GM12891 (cell line): Measurements from ENCODE around the gene DENND4B.
A peak's percentile ranks its signal among the peaks of the same experiment; 100 is the strongest.

Experiments used
- POLR2A ChIP-seq: IDR thresholded peaks from 2 replicates; pipeline ENCODE4 v1.6.1; 2011; ENCODE audit warnings: low read depth, low read length, control low read depth
- POLR2AphosphoS5 ChIP-seq: IDR thresholded peaks from 2 replicates; pipeline ENCODE4 v1.6.1; 2011; ENCODE audit warnings: low read depth, low read length, control low read depth

DNA sequence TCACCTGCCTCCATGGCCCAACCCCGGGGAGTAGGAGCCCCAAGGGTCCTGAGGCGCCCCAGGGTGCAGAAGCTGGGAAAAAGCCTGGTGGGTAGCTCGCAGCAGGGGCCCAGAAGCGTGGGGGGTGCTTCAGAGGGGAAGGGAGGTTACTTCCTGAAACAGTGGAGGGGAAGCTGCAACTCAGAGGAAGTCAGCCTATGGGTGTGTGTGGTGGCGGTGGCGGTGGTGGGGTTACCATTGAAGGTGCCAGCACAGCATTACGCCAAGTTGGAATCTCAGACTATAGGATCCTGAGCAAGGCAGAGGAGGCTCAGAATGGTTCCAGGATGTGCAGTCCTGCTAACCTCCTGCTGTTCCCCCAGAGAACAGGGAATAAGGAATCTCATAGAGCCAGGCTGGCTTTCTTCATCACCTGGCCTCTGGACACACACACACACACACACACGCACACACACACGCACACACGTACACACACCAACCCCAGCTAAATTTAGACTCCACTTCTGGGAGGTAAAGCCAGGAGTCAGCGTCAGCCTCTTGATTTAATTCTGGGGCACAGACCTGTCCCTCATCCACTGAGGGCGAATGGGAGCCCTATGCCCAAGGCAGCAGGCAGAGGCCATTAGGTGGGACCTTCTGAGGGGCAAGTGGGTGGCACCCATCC, 1.3 kb downstream of the DENND4B start:
- TF ChIP-seq POLR2A (peak; percentile 73), POLR2AphosphoS5 (no peak; the same call in 1 of the 2 replicates)
